OCI-LY7 (cell line): ENCODE data around the gene SIVA1.

Experiments used
- EZH2phosphoT487 ChIP-seq: fragments of 200-600 bp; sonication (generic); IDR thresholded peaks from 2 replicates; pipeline ENCODE4 v1.6.1; 2018; ENCODE audit warnings: low read depth, borderline replicate concordance, mild to moderate bottlenecking, mixed run types, antibody characterized with exemption, low read length, moderate library complexity, mixed read lengths
- TF ChIP-seq, protein P1 (sequence below): fragments of 200-600 bp; sonication (generic); conservative IDR thresholded peaks from 2 replicates; pipeline ENCODE4 v1.5.1; 2014; ENCODE audit warnings: mild to moderate bottlenecking, antibody characterized with exemption, low read length, moderate library complexity, mixed read lengths

- TF ChIP-seq, protein P1, sequence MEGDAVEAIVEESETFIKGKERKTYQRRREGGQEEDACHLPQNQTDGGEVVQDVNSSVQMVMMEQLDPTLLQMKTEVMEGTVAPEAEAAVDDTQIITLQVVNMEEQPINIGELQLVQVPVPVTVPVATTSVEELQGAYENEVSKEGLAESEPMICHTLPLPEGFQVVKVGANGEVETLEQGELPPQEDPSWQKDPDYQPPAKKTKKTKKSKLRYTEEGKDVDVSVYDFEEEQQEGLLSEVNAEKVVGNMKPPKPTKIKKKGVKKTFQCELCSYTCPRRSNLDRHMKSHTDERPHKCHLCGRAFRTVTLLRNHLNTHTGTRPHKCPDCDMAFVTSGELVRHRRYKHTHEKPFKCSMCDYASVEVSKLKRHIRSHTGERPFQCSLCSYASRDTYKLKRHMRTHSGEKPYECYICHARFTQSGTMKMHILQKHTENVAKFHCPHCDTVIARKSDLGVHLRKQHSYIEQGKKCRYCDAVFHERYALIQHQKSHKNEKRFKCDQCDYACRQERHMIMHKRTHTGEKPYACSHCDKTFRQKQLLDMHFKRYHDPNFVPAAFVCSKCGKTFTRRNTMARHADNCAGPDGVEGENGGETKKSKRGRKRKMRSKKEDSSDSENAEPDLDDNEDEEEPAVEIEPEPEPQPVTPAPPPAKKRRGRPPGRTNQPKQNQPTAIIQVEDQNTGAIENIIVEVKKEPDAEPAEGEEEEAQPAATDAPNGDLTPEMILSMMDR = no peak
- no peak for TF ChIP-seq EZH2phosphoT487
These were observed 35.3 kb downstream of the SIVA1 start for GRCh38 chr14:104788161-104788818.
